ENCODE data around the gene REXO1. TPM values are rescaled to one million over a fixed set of nuclear protein-coding genes. Genes with fewer than 3 reads are reported as not detected.

The REXO1 gene
- total RNA-seq, 1 experiment from 2014 or later = 52.2 TPM

DNA sequence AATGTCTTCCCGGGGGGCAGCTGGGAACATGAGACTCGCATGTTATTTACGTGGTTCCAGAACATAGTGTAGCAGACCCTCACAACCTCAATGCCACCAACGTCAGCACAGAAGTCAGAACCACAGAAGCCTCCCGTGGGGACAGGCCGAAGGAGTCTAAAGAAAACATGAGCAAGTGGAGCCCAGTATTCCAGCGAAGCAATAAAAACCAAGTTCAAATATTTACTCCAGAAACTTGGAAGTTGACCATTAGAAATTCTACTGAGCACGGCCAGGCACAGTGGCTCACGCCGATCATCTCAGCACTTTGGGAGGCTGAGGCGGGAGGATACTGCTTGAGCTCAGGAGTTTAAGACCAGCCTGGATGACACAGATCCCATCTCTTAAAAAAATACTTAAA lies 18.3 kb downstream of the REXO1 start:
- ChIA-PET POLR2A (no interaction called here), CTCF (interaction anchor here (1.2 to 3.2 kb wide), 2 partner anchors 8 to 10 kb away, joined by 5 to 14 read pairs; no protein-coding TSS in a partner anchor), RAD21 (ENCODE audit: low non-redundant PET in 1 of 2, low total read pairs in 2 of 2, uncharacterized antibody in 2 of 2, unreplicated experiment in 2 of 2) (no interaction called here)
- Histone ChIP-seq H3K36me3 (ENCODE audit: control insufficient read depth in 1 of 2, insufficient read depth in 2 of 2, low read length in 2 of 2) (peaks cover 0 to 18% of the 10 kb centered on the region in 2 experiments; a peak in 2 of 4 replicates), H3K27me3 (ENCODE audit: insufficient read depth, low read length) (no peaks in the 10 kb centered on the region), H3K4me3 (replicated peaks in 1 of 2; ENCODE audit: low read depth in 1 of 2, low read length in 2 of 2) (no peak overlapping the region), H3K9me2 (ENCODE audit: insufficient read depth) (no peaks in the 10 kb centered on the region), H4K20me1 (ENCODE audit: insufficient read depth) (0 out of 2 replicates have a peak, but pooled peaks cover 3% of the 10 kb centered on the region), H3K4me1 (ENCODE audit: control insufficient read depth in 1 of 2, insufficient read depth in 2 of 2, low read length in 2 of 2) (peaks cover 4 to 7% of the 10 kb centered on the region in 2 experiments; a peak in 3 of 4 replicates), H3K9ac (ENCODE audit: low read length) (no peak overlapping the region), H3K4me2 (ENCODE audit: low read length) (no peak overlapping the region), H3K9me3 (ENCODE audit: control insufficient read depth in 1 of 2, insufficient read depth in 1 of 2, low read depth in 1 of 2, low read length in 2 of 2) (no peaks in the 10 kb centered on the region), H2AFZ (ENCODE audit: low read depth, low read length, poor library complexity, severe bottlenecking) (no peak overlapping the region), H3K79me2 (ENCODE audit: insufficient read depth, low read length) (peaks cover 53% of the 10 kb centered on the region), H3K27ac (ENCODE audit: low read depth, low read length) (no peak overlapping the region)
- no TSS peak for BruUV-seq (replicated peaks)
- intact Hi-C loops (cut with micrococcal nuclease) = no loop called here
- TF ChIP-seq RAD21 (IDR thresholded peaks at IDR 0.05; ENCODE audit: low read depth) (no peak), EZH2 (IDR thresholded peaks at IDR 0.05) (no peak), FOSL1 (IDR thresholded peaks at IDR 0.05; ENCODE audit: low read depth) (no peak), EGR1 (IDR thresholded peaks at IDR 0.05; ENCODE audit: low read depth) (no peak), YY1 (IDR thresholded peaks at IDR 0.05; ENCODE audit: extremely low read depth, insufficient replicate concordance, low read depth, low read length) (no peak), POLR2AphosphoS5 (IDR thresholded peaks at IDR 0.05; ENCODE audit: low read depth, low read length) (no peak), POLR2A (IDR thresholded peaks at IDR 0.05; ENCODE audit: borderline replicate concordance, extremely low read depth, insufficient read depth, insufficient read length) (no peak)
- TF ChIP-seq, protein P1, sequence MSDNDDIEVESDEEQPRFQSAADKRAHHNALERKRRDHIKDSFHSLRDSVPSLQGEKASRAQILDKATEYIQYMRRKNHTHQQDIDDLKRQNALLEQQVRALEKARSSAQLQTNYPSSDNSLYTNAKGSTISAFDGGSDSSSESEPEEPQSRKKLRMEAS (IDR thresholded peaks at IDR 0.05) = no peak
- DNase-seq (ENCODE audit: low read depth, low spot score) (no peak), ATAC-seq (no peak)

DNA sequence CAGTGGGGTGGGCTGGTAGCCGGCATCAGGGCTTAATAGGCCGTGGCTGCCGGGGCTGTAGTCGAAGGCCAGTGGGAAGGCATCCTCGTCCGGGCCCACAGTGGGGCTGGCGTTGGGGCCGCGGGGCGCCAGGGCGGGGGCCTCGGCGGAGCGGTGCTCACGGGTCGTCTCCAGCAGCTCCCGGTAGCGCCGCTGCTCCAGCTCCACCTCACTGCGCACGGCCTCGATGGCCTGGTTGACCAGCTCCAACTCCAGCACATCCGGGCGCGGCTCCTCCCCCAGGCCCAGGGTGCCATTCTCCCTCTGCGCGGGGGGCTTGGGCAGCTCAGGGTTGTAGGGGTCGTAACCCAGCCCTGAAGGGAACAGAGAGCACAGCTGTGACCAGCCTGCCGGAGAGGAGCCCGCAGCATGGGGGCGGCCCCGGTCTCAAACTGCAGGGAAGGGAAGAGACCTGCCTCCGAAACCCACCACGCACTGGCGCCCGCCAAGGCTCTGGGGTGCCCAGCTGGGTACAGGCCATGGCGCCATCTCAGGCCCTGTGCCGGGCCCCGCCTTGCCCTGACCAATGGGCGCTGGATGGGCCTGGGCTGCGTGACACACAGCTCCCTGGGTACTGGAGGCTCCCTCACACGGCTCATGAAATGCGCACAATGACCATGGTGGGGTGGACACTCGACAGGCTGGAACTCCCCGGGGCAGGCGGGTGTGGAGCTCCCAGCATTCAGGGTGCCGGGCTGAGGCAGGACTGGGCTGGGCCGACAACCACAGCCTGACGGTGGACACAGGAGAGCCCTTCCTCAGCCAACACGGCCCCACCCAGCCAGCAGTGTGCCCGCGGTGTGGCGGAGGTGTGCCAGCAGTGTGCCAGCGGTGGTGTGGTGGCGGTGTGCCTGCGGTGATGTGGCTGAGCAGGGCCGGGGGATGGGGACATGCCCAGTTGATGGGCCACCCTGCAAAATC lies 19.7 kb downstream of the REXO1 start:
- no peaks in the 10 kb centered on the region for H3K9me3 ChIP-seq (ENCODE audit: control insufficient read depth in 1 of 2, insufficient read depth in 1 of 2, low read depth in 1 of 2, low read length in 2 of 2)
- H3K36me3 ChIP-seq (ENCODE audit: control insufficient read depth in 1 of 2, insufficient read depth in 2 of 2, low read length in 2 of 2) = peaks cover 4 to 18% of the 10 kb centered on the region in 2 experiments; a peak in 2 of 4 replicates
- no peaks in the 10 kb centered on the region for H3K27me3 ChIP-seq (ENCODE audit: insufficient read depth, low read length)
- intact Hi-C loops (cut with micrococcal nuclease) = no loop called here
- H3K79me2 ChIP-seq (ENCODE audit: insufficient read depth, low read length) = peaks cover 39% of the 10 kb centered on the region
- ATAC-seq = no peak
- ChIA-PET POLR2A (no interaction called here), RAD21 (ENCODE audit: low non-redundant PET in 1 of 2, low total read pairs in 2 of 2, uncharacterized antibody in 2 of 2, unreplicated experiment in 2 of 2) (no interaction called here), CTCF (interaction anchor here (1.2 to 3.2 kb wide), 2 partner anchors 9 to 11 kb away, joined by 5 to 14 read pairs; no protein-coding TSS in a partner anchor)
- H3K4me2 ChIP-seq (ENCODE audit: low read length) = no peak overlapping the region
- no peak for DNase-seq (ENCODE audit: low read depth, low spot score)
- H3K27ac ChIP-seq (ENCODE audit: low read depth, low read length) = 0 out of 2 replicates have a peak overlapping the region, but pooled peaks have one; percentile 22
- BruUV-seq (replicated peaks) = no TSS peak
- no peak overlapping the region for H3K4me3 ChIP-seq (replicated peaks in 1 of 2; ENCODE audit: low read depth in 1 of 2, low read length in 2 of 2)
- no peak overlapping the region for H2AFZ ChIP-seq (ENCODE audit: low read depth, low read length, poor library complexity, severe bottlenecking)
- TF ChIP-seq POLR2AphosphoS5 (IDR thresholded peaks at IDR 0.05; ENCODE audit: low read depth, low read length) (no peak), ZFX (IDR thresholded peaks at IDR 0.05) (no peak), ZNF274 (IDR thresholded peaks at IDR 0.05; ENCODE audit: low read depth, low read length) (no peak), TCF7L2 (IDR thresholded peaks at IDR 0.05; ENCODE audit: borderline replicate concordance, extremely low read depth, insufficient read depth, insufficient read length) (no peak), EZH2phosphoT487 (IDR thresholded peaks at IDR 0.05; ENCODE audit: borderline replicate concordance) (no peak), EZH2 (IDR thresholded peaks at IDR 0.05) (no peak), SIN3A (IDR thresholded peaks at IDR 0.05; ENCODE audit: low read depth) (no peak)
- TF ChIP-seq, protein P2, sequence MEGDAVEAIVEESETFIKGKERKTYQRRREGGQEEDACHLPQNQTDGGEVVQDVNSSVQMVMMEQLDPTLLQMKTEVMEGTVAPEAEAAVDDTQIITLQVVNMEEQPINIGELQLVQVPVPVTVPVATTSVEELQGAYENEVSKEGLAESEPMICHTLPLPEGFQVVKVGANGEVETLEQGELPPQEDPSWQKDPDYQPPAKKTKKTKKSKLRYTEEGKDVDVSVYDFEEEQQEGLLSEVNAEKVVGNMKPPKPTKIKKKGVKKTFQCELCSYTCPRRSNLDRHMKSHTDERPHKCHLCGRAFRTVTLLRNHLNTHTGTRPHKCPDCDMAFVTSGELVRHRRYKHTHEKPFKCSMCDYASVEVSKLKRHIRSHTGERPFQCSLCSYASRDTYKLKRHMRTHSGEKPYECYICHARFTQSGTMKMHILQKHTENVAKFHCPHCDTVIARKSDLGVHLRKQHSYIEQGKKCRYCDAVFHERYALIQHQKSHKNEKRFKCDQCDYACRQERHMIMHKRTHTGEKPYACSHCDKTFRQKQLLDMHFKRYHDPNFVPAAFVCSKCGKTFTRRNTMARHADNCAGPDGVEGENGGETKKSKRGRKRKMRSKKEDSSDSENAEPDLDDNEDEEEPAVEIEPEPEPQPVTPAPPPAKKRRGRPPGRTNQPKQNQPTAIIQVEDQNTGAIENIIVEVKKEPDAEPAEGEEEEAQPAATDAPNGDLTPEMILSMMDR (IDR thresholded peaks at IDR 0.05 in 2 of 3, conservative IDR thresholded peaks at IDR 0.05 in 1 of 3; ENCODE audit: borderline replicate concordance in 1 of 3, insufficient read depth in 1 of 3, low read depth in 2 of 3, low read length in 2 of 3) = no peak
- H3K9ac ChIP-seq (ENCODE audit: low read length) = no peak overlapping the region
- peaks cover 4 to 7% of the 10 kb centered on the region in 2 experiments; a peak in 3 of 4 replicates for H3K4me1 ChIP-seq (ENCODE audit: control insufficient read depth in 1 of 2, insufficient read depth in 2 of 2, low read length in 2 of 2)
- no peaks in the 10 kb centered on the region for H4K20me1 ChIP-seq (ENCODE audit: insufficient read depth)
- no peaks in the 10 kb centered on the region for H3K9me2 ChIP-seq (ENCODE audit: insufficient read depth)
